CD14-positive monocyte (primary cell): ENCODE measurements around the gene SLC12A2. TPM values are rescaled to one million over a fixed set of nuclear protein-coding genes. Genes with fewer than 3 reads are reported as not detected.

Source experiments
- DNase-seq, 3 donors: peaks; one replicate each; pipeline ENCODE4 v3.0.0-alpha.2; 2011 to 2022
- H2AFZ ChIP-seq: 2 replicates; pipeline ENCODE4 v1.6.0; 2012; ENCODE audit warnings: mild to moderate bottlenecking, low read depth, low read length, inconsistent platforms; ENCODE audit not compliant: insufficient read depth, poor library complexity, severe bottlenecking
- H3K27ac ChIP-seq, 2 donors: 1 replicate in 1 of 2; 2 replicates in 1 of 2; pipeline ENCODE4 v1.5.1; 2012 to 2013; ENCODE audit warnings: low read length in 2 of 2, control low read depth in 1 of 2, inconsistent platforms in 1 of 2, low read depth in 1 of 2, mild to moderate bottlenecking in 1 of 2
- H3K27me3 ChIP-seq, 2 donors: one replicate each; pipeline versions ENCODE4 v1.6.0 to v1.6.1; 2011 to 2013; ENCODE audit warnings: low read length in 2 of 2; ENCODE audit not compliant: control insufficient read depth in 2 of 2, insufficient read depth in 2 of 2
- H3K36me3 ChIP-seq, 2 donors: replicated peaks in 1 of 2; 1 replicate in 1 of 2; 2 replicates in 1 of 2; pipeline versions ENCODE4 v1.5.1 to v1.6.1; 2012 to 2013; ENCODE audit warnings: low read length in 2 of 2, control low read depth in 1 of 2, inconsistent platforms in 1 of 2, mild to moderate bottlenecking in 1 of 2; ENCODE audit not compliant: insufficient read depth in 2 of 2, control insufficient read depth in 1 of 2
- H3K4me1 ChIP-seq, 2 donors: 1 replicate in 1 of 2; 2 replicates in 1 of 2; pipeline versions ENCODE4 v1.5.1 to v1.6.1; 2012 to 2013; ENCODE audit warnings: low read length in 2 of 2, control low read depth in 1 of 2, inconsistent platforms in 1 of 2, mild to moderate bottlenecking in 1 of 2, moderate library complexity in 1 of 2; ENCODE audit not compliant: insufficient read depth in 2 of 2, control insufficient read depth in 1 of 2
- H3K4me2 ChIP-seq: replicated peaks from 2 replicates; pipeline ENCODE3; 2012; ENCODE audit warnings: low read length, moderate library complexity, mild to moderate bottlenecking; ENCODE audit not compliant: poor library complexity, severe bottlenecking; ENCODE audit errors: extremely low read depth
- H3K4me3 ChIP-seq, 3 experiments: fragments of 200-600 bp in 1 of 3; sonication (generic) in 1 of 3; replicated peaks in 1 of 3; 1 replicate in 2 of 3; 2 replicates in 1 of 3; pipeline ENCODE4 v1.5.1; 2011 to 2013; ENCODE audit warnings: low read length in 3 of 3, mild to moderate bottlenecking in 3 of 3, control low read depth in 2 of 3, low read depth in 2 of 3, inconsistent platforms in 1 of 3, moderate library complexity in 1 of 3
- H3K79me2 ChIP-seq: 2 replicates; pipeline ENCODE4 v1.6.0; 2012; ENCODE audit warnings: mild to moderate bottlenecking, control low read depth, inconsistent platforms, low read length, moderate library complexity; ENCODE audit not compliant: insufficient read depth
- H3K9ac ChIP-seq: 2 replicates; pipeline ENCODE4 v1.6.0; 2017; ENCODE audit warnings: low read length, mild to moderate bottlenecking; ENCODE audit not compliant: insufficient read depth, poor library complexity, severe bottlenecking
- H3K9me3 ChIP-seq, 2 donors: replicated peaks in 1 of 2; 1 replicate in 1 of 2; 2 replicates in 1 of 2; pipeline versions ENCODE4 v1.5.1 to v1.6.1; 2012 to 2013; ENCODE audit warnings: low read length in 2 of 2, control low read depth in 1 of 2; ENCODE audit not compliant: control insufficient read depth in 1 of 2, insufficient read depth in 1 of 2
- H4K20me1 ChIP-seq: 2 replicates; pipeline ENCODE4 v1.6.0; 2012; ENCODE audit warnings: mild to moderate bottlenecking, low read length, control low read depth, moderate library complexity; ENCODE audit not compliant: insufficient read depth
- H3K27ac Mint-ChIP-seq, 7 donors: one replicate each; pipeline ENCODE4 v1.8.0; 2020; ENCODE audit warnings: mild to moderate bottlenecking in 7 of 7, mixed read lengths in 7 of 7, moderate library complexity in 6 of 7, inconsistent platforms in 2 of 7
- H3K27me3 Mint-ChIP-seq, 3 donors: one replicate each; pipeline ENCODE4 v1.8.0; 2021 to 2022; ENCODE audit warnings: low read depth in 3 of 3, mild to moderate bottlenecking in 3 of 3, mixed read lengths in 3 of 3, moderate library complexity in 3 of 3, inconsistent platforms in 1 of 3
- H3K36me3 Mint-ChIP-seq, 2 donors: one replicate each; pipeline ENCODE4 v1.8.0; 2020; ENCODE audit warnings: mixed read lengths in 2 of 2, inconsistent platforms in 1 of 2, mild to moderate bottlenecking in 1 of 2
- H3K4me1 Mint-ChIP-seq: one replicate; pipeline ENCODE4 v1.8.0; 2020; ENCODE audit warnings: mild to moderate bottlenecking, mixed read lengths
- H3K4me3 Mint-ChIP-seq, 2 donors: one replicate each; pipeline ENCODE4 v1.8.0; 2020; ENCODE audit warnings: mild to moderate bottlenecking in 2 of 2, mixed read lengths in 2 of 2, moderate library complexity in 1 of 2
- H3K9me3 Mint-ChIP-seq, 7 donors: one replicate each; pipeline ENCODE4 v1.8.0; 2020 to 2022; ENCODE audit warnings: mixed read lengths in 7 of 7, mild to moderate bottlenecking in 6 of 7, moderate library complexity in 6 of 7, inconsistent platforms in 2 of 7
- WGBS: methylation state at CpG from one replicate; pipeline ENCODE4 v1.1.5; 2013; ENCODE audit warnings: missing lambda C conversion rate; ENCODE audit not compliant: insufficient coverage; 5-methylcytosine and 5-hydroxymethylcytosine counted together
- intact Hi-C, 2 donors: fragments of 100-400 bp; cut with micrococcal nuclease; formaldehyde crosslinking; loops; one replicate each; pipeline versions ENCODE4 v1.15.0 to v1.15.1; 2023
- polyA plus RNA-seq, 3 donors: library from polyadenylated mRNA; depleted of rRNA in 1 of 3; unstranded in 2 of 3; stranded (reverse) in 1 of 3; fragments of 300-500 nt in 2 of 3; fragments of >200 nt in 1 of 3; fragmentation: Illumina TruSeq in 2 of 3; gene quantifications; 1 replicate in 2 of 3; 2 replicates in 1 of 3; pipeline ENCODE4 v1.2.3, GENCODE V29; 2012 to 2021
- TF ChIP-seq, protein P1 (sequence below): fragments of 200-600 bp; IDR thresholded peaks from one replicate; pipeline ENCODE4 v1.8.0; 2022; ENCODE audit warnings: antibody characterized with exemption, mild to moderate bottlenecking

SLC12A2 gene
- polyA plus RNA-seq, 3 donors: 1.0 to 1.2 (median 1.0) TPM

DNA sequence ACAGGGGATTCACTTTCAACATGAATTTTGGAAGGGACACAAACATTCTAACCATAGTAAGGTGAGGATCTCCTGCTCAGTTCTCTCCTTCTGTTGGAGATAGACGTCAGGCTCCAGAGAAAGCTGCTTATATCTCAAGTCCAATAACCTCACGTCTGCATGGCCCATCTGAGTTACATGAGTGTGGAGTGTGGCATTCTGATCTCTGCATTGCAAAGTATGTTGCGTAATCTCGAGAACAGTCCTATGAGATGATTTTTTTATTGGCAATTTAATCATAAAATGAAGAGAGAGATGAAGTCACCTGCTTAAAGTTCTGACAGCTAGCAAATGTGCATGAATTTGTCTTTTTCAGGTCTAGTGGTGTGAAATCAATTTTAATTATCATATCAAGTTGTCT lies 118.8 kb downstream of the SLC12A2 start:
- H3K27ac Mint-ChIP-seq: no peak overlapping the region
- peaks cover 7 to 8% of the 10 kb centered on the region in 2 donors for H3K4me1 ChIP-seq
- 89% methylated on average over 3 of the region's 4 CpGs for WGBS
- peaks cover 0 to 4% (median 0%) of the 10 kb centered on the region in 7 donors for H3K9me3 Mint-ChIP-seq
- H3K9me3 ChIP-seq: no peaks in the 10 kb centered on the region
- no peaks in the 10 kb centered on the region for H3K79me2 ChIP-seq
- H2AFZ ChIP-seq: no peak overlapping the region
- peaks cover 0 to 8% of the 10 kb centered on the region in 2 donors for H3K27me3 ChIP-seq
- no peak overlapping the region for H3K4me2 ChIP-seq
- no peak for DNase-seq
- intact Hi-C loops: loop anchor here in 1 of 2 donors (5.0 to 10.0 kb wide), 2 partner anchors 448 to 640 kb away; no protein-coding TSS in a partner anchor
- H3K4me3 Mint-ChIP-seq: no peak overlapping the region
- no peak overlapping the region for H3K4me3 ChIP-seq
- TF ChIP-seq, protein P1, sequence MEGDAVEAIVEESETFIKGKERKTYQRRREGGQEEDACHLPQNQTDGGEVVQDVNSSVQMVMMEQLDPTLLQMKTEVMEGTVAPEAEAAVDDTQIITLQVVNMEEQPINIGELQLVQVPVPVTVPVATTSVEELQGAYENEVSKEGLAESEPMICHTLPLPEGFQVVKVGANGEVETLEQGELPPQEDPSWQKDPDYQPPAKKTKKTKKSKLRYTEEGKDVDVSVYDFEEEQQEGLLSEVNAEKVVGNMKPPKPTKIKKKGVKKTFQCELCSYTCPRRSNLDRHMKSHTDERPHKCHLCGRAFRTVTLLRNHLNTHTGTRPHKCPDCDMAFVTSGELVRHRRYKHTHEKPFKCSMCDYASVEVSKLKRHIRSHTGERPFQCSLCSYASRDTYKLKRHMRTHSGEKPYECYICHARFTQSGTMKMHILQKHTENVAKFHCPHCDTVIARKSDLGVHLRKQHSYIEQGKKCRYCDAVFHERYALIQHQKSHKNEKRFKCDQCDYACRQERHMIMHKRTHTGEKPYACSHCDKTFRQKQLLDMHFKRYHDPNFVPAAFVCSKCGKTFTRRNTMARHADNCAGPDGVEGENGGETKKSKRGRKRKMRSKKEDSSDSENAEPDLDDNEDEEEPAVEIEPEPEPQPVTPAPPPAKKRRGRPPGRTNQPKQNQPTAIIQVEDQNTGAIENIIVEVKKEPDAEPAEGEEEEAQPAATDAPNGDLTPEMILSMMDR: no peak
- H4K20me1 ChIP-seq: no peaks in the 10 kb centered on the region
- H3K36me3 Mint-ChIP-seq: no peaks in the 10 kb centered on the region
- H3K4me1 Mint-ChIP-seq: peaks cover 11% of the 10 kb centered on the region
- H3K27ac ChIP-seq: no peak overlapping the region
- H3K9ac ChIP-seq: no peak overlapping the region
- peaks cover 8 to 12% (median 10%) of the 10 kb centered on the region in 3 donors for H3K27me3 Mint-ChIP-seq
- no peaks in the 10 kb centered on the region for H3K36me3 ChIP-seq

DNA sequence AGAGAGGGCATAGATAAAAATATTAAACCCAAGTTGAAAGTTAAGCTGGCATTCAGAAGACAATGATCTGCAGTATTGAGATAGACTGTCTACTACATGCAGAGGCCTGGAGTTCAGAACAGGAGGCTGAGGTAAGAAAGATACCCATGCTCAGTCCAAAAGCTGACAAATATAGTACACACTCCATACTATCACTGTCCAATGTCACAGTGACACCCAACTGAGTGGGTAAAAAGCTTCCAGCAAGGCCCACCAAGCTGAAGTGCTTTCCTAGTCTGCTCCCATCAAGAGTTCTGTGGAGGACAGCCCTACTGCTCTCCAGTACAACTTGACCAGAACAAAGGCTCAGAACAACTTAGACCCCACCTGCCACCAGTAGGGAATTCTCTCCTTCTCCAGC lies 124.9 kb downstream of the SLC12A2 start:
- Histone ChIP-seq H4K20me1 (no peaks in the 10 kb centered on the region), H3K9ac (no peak overlapping the region), H3K27ac (no peak overlapping the region), H3K9me3 (no peaks in the 10 kb centered on the region), H3K4me1 (no peaks in the 10 kb centered on the region), H3K36me3 (no peaks in the 10 kb centered on the region), H2AFZ (no peak overlapping the region), H3K79me2 (no peaks in the 10 kb centered on the region), H3K4me2 (no peak overlapping the region), H3K4me3 (no peak overlapping the region), H3K27me3 (no peaks in the 10 kb centered on the region)
- Mint-ChIP-seq H3K27ac (no peak overlapping the region), H3K4me3 (no peak overlapping the region), H3K27me3 (peaks cover 0 to 5% (median 3%) of the 10 kb centered on the region in 3 donors), H3K4me1 (peaks cover 3% of the 10 kb centered on the region), H3K36me3 (no peaks in the 10 kb centered on the region), H3K9me3 (no peaks in the 10 kb centered on the region)
- intact Hi-C loops: loop anchor here in 1 of 2 donors (10.0 kb wide), 1 partner anchor 454 kb away; no protein-coding TSS in a partner anchor
- TF ChIP-seq, protein P1: no peak
- DNase-seq: no peak
